Neural cell (in vitro differentiated cells): ENCODE data around the gene TNIP1. TPM values are rescaled to one million over a fixed set of nuclear protein-coding genes. Genes with fewer than 3 reads are reported as not detected.

Experiments
- H2AFZ ChIP-seq: fragments of 200-600, 300-800 bp; sonication (generic), shearing (Covaris generic); 2 replicates; pipeline ENCODE4 v1.6.0; 2014; ENCODE audit warnings: low read depth, mild to moderate bottlenecking, antibody characterized with exemption, low read length, moderate library complexity
- H3F3A ChIP-seq: fragments of 200-600 bp; shearing (Covaris generic); 2 replicates; pipeline ENCODE4 v1.6.1; 2016; ENCODE audit warnings: mild to moderate bottlenecking, moderate library complexity, mixed read lengths, antibody characterized with exemption, low read length; ENCODE audit not compliant: insufficient read depth, poor library complexity, severe bottlenecking
- H3K27ac ChIP-seq: fragments of 200-600, 300-800 bp; sonication (generic), shearing (Covaris generic); 2 replicates; pipeline ENCODE4 v1.5.1; 2014; ENCODE audit warnings: mild to moderate bottlenecking, low read length, moderate library complexity
- H3K27me3 ChIP-seq: fragments of 300-800, 200-600 bp; sonication (generic), shearing (Covaris generic); 2 replicates; pipeline ENCODE4 v1.6.0; 2014; ENCODE audit warnings: mild to moderate bottlenecking, low read depth, low read length, moderate library complexity; ENCODE audit not compliant: insufficient read depth
- H3K36me3 ChIP-seq: fragments of 300-800, 200-600 bp; sonication (generic), shearing (Covaris generic); 2 replicates; pipeline ENCODE4 v1.5.1; 2014; ENCODE audit warnings: mild to moderate bottlenecking, antibody characterized with exemption, low read length, moderate library complexity; ENCODE audit not compliant: insufficient read depth
- H3K4me2 ChIP-seq: fragments of 300-800, 200-600 bp; sonication (generic), shearing (Covaris generic); 2 replicates; pipeline ENCODE4 v1.6.0; 2014; ENCODE audit warnings: mild to moderate bottlenecking, low read length
- H3K4me3 ChIP-seq: fragments of 300-800, 200-600 bp; sonication (generic), shearing (Covaris generic); 2 replicates; pipeline ENCODE4 v1.5.1; 2014; ENCODE audit warnings: mild to moderate bottlenecking, low read length, moderate library complexity
- H3K79me2 ChIP-seq: fragments of 200-600 bp; shearing (Covaris generic); replicated peaks from 2 replicates; pipeline ENCODE4 v1.6.0; 2014; ENCODE audit warnings: mild to moderate bottlenecking, low read length, moderate library complexity; ENCODE audit not compliant: insufficient read depth
- H3K9ac ChIP-seq: fragments of 300-800, 200-600 bp; sonication (generic), shearing (Covaris generic); 2 replicates; pipeline ENCODE4 v1.6.1; 2016; ENCODE audit warnings: mild to moderate bottlenecking, low read length, mixed read lengths
- H3K9me2 ChIP-seq: fragments of 200-600 bp; shearing (Covaris generic); 2 replicates; pipeline ENCODE4 v1.6.1; 2016; ENCODE audit warnings: mild to moderate bottlenecking, low read length, mixed read lengths; ENCODE audit not compliant: insufficient read depth
- H3K9me3 ChIP-seq: fragments of 200-600, 300-800 bp; sonication (generic), shearing (Covaris generic); 2 replicates; pipeline ENCODE4 v1.6.1; 2016; ENCODE audit warnings: mild to moderate bottlenecking, mixed run types, low read length, moderate library complexity, mixed read lengths
- H4K20me1 ChIP-seq: fragments of 200-600 bp; shearing (Covaris generic); 2 replicates; pipeline ENCODE4 v1.6.1; 2016; ENCODE audit warnings: mild to moderate bottlenecking, mixed run types; ENCODE audit not compliant: insufficient read depth
- CTCF ChIP-seq: fragments of 450-650 bp; IDR thresholded peaks from 2 replicates; pipeline ENCODE4 v1.5.1; 2014; ENCODE audit warnings: antibody characterized with exemption, mild to moderate bottlenecking, moderate library complexity; ENCODE audit not compliant: poor library complexity, severe bottlenecking
- EP300 ChIP-seq: fragments of 450-650 bp; conservative IDR thresholded peaks from 2 replicates; pipeline ENCODE4 v1.6.1; 2014; ENCODE audit warnings: antibody characterized with exemption, mild to moderate bottlenecking, moderate library complexity; ENCODE audit not compliant: poor library complexity, severe bottlenecking
- EZH2 ChIP-seq: fragments of 200-600, 300-800 bp; shearing (Covaris generic), sonication (generic); IDR thresholded peaks from 2 replicates; pipeline ENCODE4 v1.6.1; 2014; ENCODE audit warnings: antibody characterized with exemption, low read length, borderline replicate concordance, mild to moderate bottlenecking; ENCODE audit not compliant: insufficient read depth, poor library complexity, severe bottlenecking
- MXI1 ChIP-seq: fragments of 450-650 bp; conservative IDR thresholded peaks from 2 replicates; pipeline ENCODE4 v1.6.1; 2014; ENCODE audit warnings: antibody characterized with exemption, mild to moderate bottlenecking; ENCODE audit not compliant: poor library complexity, severe bottlenecking
- POLR2AphosphoS5 ChIP-seq: IDR thresholded peaks from 2 replicates; pipeline ENCODE4 v1.6.1; 2012
- RAD21 ChIP-seq: fragments of 450-650 bp; conservative IDR thresholded peaks from 2 replicates; pipeline ENCODE4 v1.6.1; 2014; ENCODE audit warnings: antibody characterized with exemption, mild to moderate bottlenecking, moderate library complexity
- REST ChIP-seq: IDR thresholded peaks from 2 replicates; pipeline ENCODE4 v1.6.1; 2012; ENCODE audit warnings: borderline replicate concordance
- SMC3 ChIP-seq: fragments of 450-650 bp; conservative IDR thresholded peaks from 2 replicates; pipeline ENCODE4 v1.6.1; 2014; ENCODE audit warnings: antibody characterized with exemption, mild to moderate bottlenecking, moderate library complexity; ENCODE audit not compliant: poor library complexity
- TAF1 ChIP-seq: IDR thresholded peaks from 2 replicates; pipeline ENCODE4 v1.6.1; 2012; ENCODE audit warnings: low read depth
- polyA plus RNA-seq: library from polyadenylated mRNA; depleted of rRNA; stranded (reverse); fragments of >200 nt; gene quantifications from 2 replicates; pipeline ENCODE4 v1.2.3, GENCODE V29; 2014

TNIP1 gene
- polyA plus RNA-seq, 1 donor from 2014 or later: 3.3 TPM

GRCh38 chr5:151068433-151069197, 12.2 kb downstream of the TNIP1 start:
- Histone ChIP-seq H4K20me1 (no peaks in the 10 kb centered on the region), H3K9me2 (no peaks in the 10 kb centered on the region), H3K4me3 (no peak overlapping the region), H3K9ac (no peak overlapping the region), H3K27ac (no peak overlapping the region), H3K36me3 (no peaks in the 10 kb centered on the region), H3F3A (no peaks in the 10 kb centered on the region), H3K4me2 (no peak overlapping the region), H2AFZ (no peak overlapping the region), H3K27me3 (no peaks in the 10 kb centered on the region), H3K79me2 (no peaks in the 10 kb centered on the region), H3K9me3 (no peaks in the 10 kb centered on the region)
- TF ChIP-seq EZH2 (no peak), REST (no peak), MXI1 (no peak), CTCF (no peak), RAD21 (no peak), SMC3 (no peak), TAF1 (no peak), EP300 (no peak), POLR2AphosphoS5 (no peak)

GRCh38 chr5:151067632-151068432, 13.0 kb downstream of the TNIP1 start:
- Histone ChIP-seq H3K27ac (no peak overlapping the region), H3K9me2 (no peaks in the 10 kb centered on the region), H4K20me1 (no peaks in the 10 kb centered on the region), H3F3A (no peaks in the 10 kb centered on the region), H3K9me3 (no peaks in the 10 kb centered on the region), H3K27me3 (no peaks in the 10 kb centered on the region), H2AFZ (no peak overlapping the region), H3K9ac (no peak overlapping the region), H3K4me3 (no peak overlapping the region), H3K4me2 (no peak overlapping the region), H3K79me2 (no peaks in the 10 kb centered on the region), H3K36me3 (no peaks in the 10 kb centered on the region)
- TF ChIP-seq SMC3: no peak
- no peak for TF ChIP-seq REST
- TF ChIP-seq POLR2AphosphoS5: no peak
- TF ChIP-seq CTCF: no peak
- TF ChIP-seq TAF1: no peak
- TF ChIP-seq EP300: no peak
- no peak for TF ChIP-seq RAD21
- TF ChIP-seq EZH2: no peak
- TF ChIP-seq MXI1: no peak
